IMR-90 (cell line): ENCODE data around the gene ALKBH3. TPM values are rescaled to one million over a fixed set of nuclear protein-coding genes. Genes with fewer than 3 reads are reported as not detected.

Experiments
- ATAC-seq: fragments of 200-7000 bp; cut with Tn5 transposase; 2 replicates; pipeline ENCODE4 v1.9.1; 2020; ENCODE audit warnings: low read depth, mild to moderate bottlenecking, moderate library complexity
- BruUV-seq: library from RNA; stranded (reverse); fragments of 400-500 nt; replicated peaks from 2 replicates; lab custom pipeline; 2021; lab: Mats Ljungman, UMichigan
- CTCF ChIA-PET: fragments of 300-600 bp; formaldehyde crosslinking; extraction: SDS; loops from one replicate; lab custom pipeline; 2021; ENCODE audit warnings: antibody characterized with exemption; lab: Yijun Ruan, JAX
- POLR2A ChIA-PET: fragments of 300-600 bp; sonication (Branson Sonifier 250); formaldehyde crosslinking; loops from one replicate; lab custom pipeline; 2022; ENCODE audit warnings: antibody characterized with exemption; ENCODE audit not compliant: unreplicated experiment; lab: Charles Lee
- DNase-seq: peaks from one replicate; pipeline ENCODE4 v3.0.0; 2013
- H2AFZ ChIP-seq: replicated peaks from 2 replicates; pipeline ENCODE3; 2013; ENCODE audit warnings: low read length, mild to moderate bottlenecking; ENCODE audit not compliant: poor library complexity
- H2AK5ac ChIP-seq: 2 replicates; pipeline ENCODE4 v1.6.1; 2013; ENCODE audit warnings: low read depth, low read length, inconsistent platforms
- H2AK9ac ChIP-seq: replicated peaks from 2 replicates; pipeline ENCODE3; 2013; ENCODE audit warnings: mild to moderate bottlenecking, low read depth, low read length, moderate library complexity; ENCODE audit not compliant: poor library complexity
- H2BK120ac ChIP-seq: 2 replicates; pipeline ENCODE4 v1.6.1; 2013; ENCODE audit warnings: low read depth, low read length, inconsistent platforms
- H2BK15ac ChIP-seq: 3 replicates; pipeline ENCODE4 v1.6.1; 2013; ENCODE audit warnings: low read depth, low read length, inconsistent platforms
- H2BK20ac ChIP-seq: 2 replicates; pipeline ENCODE4 v1.6.1; 2013; ENCODE audit warnings: low read depth, mild to moderate bottlenecking, inconsistent platforms, low read length, moderate library complexity
- H2BK5ac ChIP-seq: 2 replicates; pipeline ENCODE4 v1.6.1; 2013; ENCODE audit warnings: mild to moderate bottlenecking, low read depth, low read length, inconsistent platforms; ENCODE audit not compliant: poor library complexity, severe bottlenecking
- H3K14ac ChIP-seq: replicated peaks from 2 replicates; pipeline ENCODE4 v1.6.1; 2013; ENCODE audit warnings: low read depth, low read length, inconsistent platforms
- H3K18ac ChIP-seq: 2 replicates; pipeline ENCODE4 v1.6.1; 2013; ENCODE audit warnings: low read depth, low read length, control low read depth
- H3K23ac ChIP-seq: 2 replicates; pipeline ENCODE4 v1.6.1; 2013; ENCODE audit warnings: low read depth, low read length, inconsistent platforms
- H3K27ac ChIP-seq: 2 replicates; pipeline ENCODE4 v1.5.1; 2013; ENCODE audit warnings: mild to moderate bottlenecking, control low read depth, low read length; ENCODE audit not compliant: insufficient read depth
- H3K27me3 ChIP-seq: 2 replicates; pipeline ENCODE4 v1.6.1; 2013; ENCODE audit warnings: low read length; ENCODE audit not compliant: control insufficient read depth, insufficient read depth
- H3K36me3 ChIP-seq: 2 replicates; pipeline ENCODE4 v1.6.1; 2013; ENCODE audit warnings: low read length, mixed read lengths; ENCODE audit not compliant: control insufficient read depth, insufficient read depth
- H3K4ac ChIP-seq: 2 replicates; pipeline ENCODE4 v1.6.1; 2013; ENCODE audit warnings: low read depth, low read length, inconsistent platforms
- H3K4me1 ChIP-seq: 2 replicates; pipeline ENCODE4 v1.6.1; 2013; ENCODE audit warnings: low read length, mixed read lengths; ENCODE audit not compliant: control insufficient read depth, insufficient read depth
- H3K4me2 ChIP-seq: 2 replicates; pipeline ENCODE4 v1.6.1; 2013; ENCODE audit warnings: low read depth, mild to moderate bottlenecking, control low read depth, low read length, moderate library complexity
- H3K4me3 ChIP-seq: 2 replicates; pipeline ENCODE4 v1.5.1; 2013; ENCODE audit warnings: low read depth, mild to moderate bottlenecking, control low read depth, low read length, moderate library complexity; ENCODE audit not compliant: insufficient read depth
- H3K56ac ChIP-seq: 2 replicates; pipeline ENCODE4 v1.6.1; 2013; ENCODE audit warnings: low read length, inconsistent platforms; ENCODE audit not compliant: insufficient read depth; ENCODE audit errors: extremely low read depth
- H3K79me1 ChIP-seq, 2 experiments: 2 replicates each; pipeline ENCODE4 v1.6.1; 2013; ENCODE audit warnings: low read length in 2 of 2, inconsistent platforms in 1 of 2, low read depth in 1 of 2
- H3K9ac ChIP-seq: 2 replicates; pipeline ENCODE4 v1.6.1; 2013; ENCODE audit warnings: low read depth, low read length, control low read depth
- H3K9me1 ChIP-seq: 2 replicates; pipeline ENCODE4 v1.6.1; 2013; ENCODE audit warnings: low read length, inconsistent platforms; ENCODE audit not compliant: insufficient read depth
- H3K9me3 ChIP-seq: 2 replicates; pipeline ENCODE4 v1.6.1; 2013; ENCODE audit warnings: low read length; ENCODE audit not compliant: control insufficient read depth, insufficient read depth
- H4K20me1 ChIP-seq: 2 replicates; pipeline ENCODE4 v1.6.1; 2013; ENCODE audit warnings: low read length, inconsistent platforms; ENCODE audit not compliant: insufficient read depth
- H4K5ac ChIP-seq: 2 replicates; pipeline ENCODE4 v1.6.1; 2013; ENCODE audit warnings: mild to moderate bottlenecking, low read depth, low read length, control low read depth
- H4K8ac ChIP-seq, 2 experiments: 2 replicates each; pipeline ENCODE4 v1.6.1; 2013; ENCODE audit warnings: low read depth in 2 of 2, low read length in 2 of 2, control low read depth in 1 of 2, inconsistent platforms in 1 of 2
- H4K91ac ChIP-seq: 2 replicates; pipeline ENCODE4 v1.6.1; 2013; ENCODE audit warnings: low read depth, low read length, inconsistent platforms; ENCODE audit not compliant: insufficient read depth
- BHLHE40 ChIP-seq: fragments of 150-350 bp; IDR thresholded peaks from 2 replicates; pipeline ENCODE4 v1.6.1; 2016; ENCODE audit warnings: mild to moderate bottlenecking, low read depth, low read length
- CEBPB ChIP-seq: IDR thresholded peaks from 2 replicates; pipeline ENCODE4 v1.6.1; 2012; ENCODE audit warnings: low read depth, low read length, improper control_type of control experiment
- CHD1 ChIP-seq: IDR thresholded peaks from 2 replicates; pipeline ENCODE4 v1.6.1; 2012; ENCODE audit warnings: low read depth, low read length, improper control_type of control experiment
- FOS ChIP-seq: fragments of 150-350 bp; IDR thresholded peaks from 2 replicates; pipeline ENCODE4 v1.6.1; 2016; ENCODE audit warnings: low read depth, low read length
- MAFK ChIP-seq: IDR thresholded peaks from 2 replicates; pipeline ENCODE4 v1.6.1; 2012; ENCODE audit warnings: low read depth, low read length, improper control_type of control experiment
- MAZ ChIP-seq: IDR thresholded peaks from 2 replicates; pipeline ENCODE4 v1.6.1; 2012; ENCODE audit warnings: low read depth, mild to moderate bottlenecking, low read length, improper control_type of control experiment, moderate library complexity, borderline replicate concordance
- MXI1 ChIP-seq: IDR thresholded peaks from 2 replicates; pipeline ENCODE4 v1.6.1; 2012; ENCODE audit warnings: low read depth, mild to moderate bottlenecking, low read length, moderate library complexity, borderline replicate concordance
- NFE2L2 ChIP-seq: fragments of 150-350 bp; IDR thresholded peaks from 2 replicates; pipeline ENCODE4 v1.6.1; 2016; ENCODE audit warnings: low read depth, mild to moderate bottlenecking, low read length
- POLR2A ChIP-seq: IDR thresholded peaks from 2 replicates; pipeline ENCODE4 v1.6.1; 2012; ENCODE audit warnings: mild to moderate bottlenecking, low read depth, low read length
- RCOR1 ChIP-seq: IDR thresholded peaks from 2 replicates; pipeline ENCODE4 v1.6.1; 2012; ENCODE audit warnings: mild to moderate bottlenecking, low read length, improper control_type of control experiment; ENCODE audit not compliant: insufficient replicate concordance
- RFX5 ChIP-seq: IDR thresholded peaks from 2 replicates; pipeline ENCODE4 v1.8.0; 2012; ENCODE audit warnings: low read depth, mild to moderate bottlenecking, low read length, moderate library complexity
- SMC3 ChIP-seq: fragments of 150-350 bp; IDR thresholded peaks from 2 replicates; pipeline ENCODE4 v1.6.1; 2016; ENCODE audit warnings: low read depth, mild to moderate bottlenecking, antibody characterized with exemption, low read length, moderate library complexity
- WGBS, 2 experiments: methylation state at CpG; one replicate each; pipeline versions ENCODE4 v1.1.5 to v1.1.7; 2013; ENCODE audit warnings: missing lambda C conversion rate in 2 of 2; ENCODE audit not compliant: insufficient read length in 1 of 2; ENCODE audit errors: extremely low coverage in 2 of 2; 5-methylcytosine and 5-hydroxymethylcytosine counted together
- dilution Hi-C: fragments of 300-500 bp; cut with HindIII; formaldehyde crosslinking; loops from one replicate; pipeline ENCODE4 v1.14.3; 2018; ENCODE audit warnings: low sequenced_read_pairs; ENCODE audit not compliant: unreplicated experiment
- in situ Hi-C: fragments of 300-500 bp; cut with MboI; formaldehyde crosslinking; loops from 3 replicates; pipeline ENCODE4 v1.14.3; 2019; ENCODE audit warnings: low sequenced_read_pairs, inconsistent platforms, mixed read lengths
- intact Hi-C: fragments of 100-400 bp; cut with micrococcal nuclease; formaldehyde crosslinking; loops from 2 replicates; pipeline ENCODE4 v1.10.0; 2022
- polyA plus RNA-seq, 3 experiments: library from polyadenylated mRNA; depleted of rRNA; stranded (reverse); fragments of >200 nt; gene quantifications; 2 replicates each; pipeline ENCODE4 v1.2.3, GENCODE V29; 2012; ENCODE audit warnings: low replicate concordance in 1 of 3
- total RNA-seq: library from RNA; depleted of rRNA; stranded (reverse); fragments of >200 nt; gene quantifications from 2 replicates; pipeline ENCODE4 v1.2.3, GENCODE V29; 2012
- TF ChIP-seq, protein P1 (sequence below): fragments of 150-350 bp; IDR thresholded peaks from 2 replicates; pipeline ENCODE4 v1.6.1; 2017; ENCODE audit warnings: mild to moderate bottlenecking, antibody characterized with exemption, low read length, low read depth
- TF ChIP-seq, protein P2 (sequence below): fragments of 150-350 bp; IDR thresholded peaks from 2 replicates; pipeline ENCODE4 v1.6.1; 2016; ENCODE audit warnings: low read depth, mild to moderate bottlenecking, low read length, moderate library complexity, borderline replicate concordance
- TF ChIP-seq, protein P3 (sequence below): conservative IDR thresholded peaks from 2 replicates; pipeline ENCODE4 v1.5.1; 2012; ENCODE audit warnings: mild to moderate bottlenecking, low read depth, low read length, improper control_type of control experiment

Gene ALKBH3
- total and polyA plus RNA-seq, 2 of the 4 experiments (the other 2 are of a cell fraction), result 27.7 to 62.9 TPM

DNA sequence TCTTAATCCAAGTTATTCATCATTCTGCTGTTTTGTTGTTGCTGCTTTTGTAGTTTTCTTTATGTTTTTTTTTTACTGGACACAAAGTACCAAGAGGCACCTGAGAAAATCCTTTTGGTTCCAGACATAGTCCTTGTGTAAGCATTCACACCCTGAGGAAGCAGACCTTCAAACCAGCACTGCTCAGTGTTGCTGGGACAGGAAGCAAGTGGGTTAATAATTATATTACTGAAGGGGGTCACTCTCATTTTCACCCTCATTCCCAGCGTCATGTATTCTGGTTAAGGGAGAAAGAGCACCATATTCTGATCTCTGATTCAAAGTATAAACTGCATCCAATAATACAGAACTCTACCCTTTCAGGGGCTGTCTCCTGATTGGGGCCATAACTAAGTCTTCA is 5.9 kb upstream of the ALKBH3 start:
- H2BK120ac ChIP-seq, result no peak overlapping the region
- no peak overlapping the region for H2BK20ac ChIP-seq
- no peaks in the 10 kb centered on the region for H3K9me3 ChIP-seq
- H3K27ac ChIP-seq, result no peak overlapping the region
- H2AK5ac ChIP-seq, result no peak overlapping the region
- no peaks in the 10 kb centered on the region for H3K79me1 ChIP-seq
- WGBS, 2 experiments, result no CpG with 5 or more reads among the region's 1 CpG
- no peak overlapping the region for H3K4me2 ChIP-seq
- no peaks in the 10 kb centered on the region for H3K36me3 ChIP-seq
- H3K18ac ChIP-seq, result no peak overlapping the region
- no peak overlapping the region for H2AK9ac ChIP-seq
- H3K27me3 ChIP-seq, result peaks cover 14% of the 10 kb centered on the region
- no peak overlapping the region for H4K5ac ChIP-seq
- ATAC-seq (no peak), DNase-seq (no peak)
- no TSS peak for BruUV-seq
- H3K4ac ChIP-seq, result no peak overlapping the region
- H3K23ac ChIP-seq, result no peak overlapping the region
- H3K4me1 ChIP-seq, result no peaks in the 10 kb centered on the region
- no peak overlapping the region for H2BK15ac ChIP-seq
- H4K20me1 ChIP-seq, result no peaks in the 10 kb centered on the region
- H3K9ac ChIP-seq, result no peak overlapping the region
- dilution Hi-C loops, result no loop called here
- no peak overlapping the region for H4K8ac ChIP-seq
- H3K4me3 ChIP-seq, result no peak overlapping the region
- no peak overlapping the region for H3K14ac ChIP-seq
- intact Hi-C loops, result no loop called here
- H3K9me1 ChIP-seq, result no peaks in the 10 kb centered on the region
- H3K56ac ChIP-seq, result no peak overlapping the region
- no peak overlapping the region for H4K91ac ChIP-seq
- TF ChIP-seq FOS (no peak), BHLHE40 (no peak), RFX5 (no peak), POLR2A (no peak), MXI1 (no peak), MAFK (no peak), SMC3 (no peak), CHD1 (no peak), RCOR1 (no peak), NFE2L2 (no peak), CEBPB (no peak), MAZ (no peak)
- TF ChIP-seq, protein P1, sequence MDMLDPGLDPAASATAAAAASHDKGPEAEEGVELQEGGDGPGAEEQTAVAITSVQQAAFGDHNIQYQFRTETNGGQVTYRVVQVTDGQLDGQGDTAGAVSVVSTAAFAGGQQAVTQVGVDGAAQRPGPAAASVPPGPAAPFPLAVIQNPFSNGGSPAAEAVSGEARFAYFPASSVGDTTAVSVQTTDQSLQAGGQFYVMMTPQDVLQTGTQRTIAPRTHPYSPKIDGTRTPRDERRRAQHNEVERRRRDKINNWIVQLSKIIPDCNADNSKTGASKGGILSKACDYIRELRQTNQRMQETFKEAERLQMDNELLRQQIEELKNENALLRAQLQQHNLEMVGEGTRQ, result no peak
- TF ChIP-seq, protein P2, sequence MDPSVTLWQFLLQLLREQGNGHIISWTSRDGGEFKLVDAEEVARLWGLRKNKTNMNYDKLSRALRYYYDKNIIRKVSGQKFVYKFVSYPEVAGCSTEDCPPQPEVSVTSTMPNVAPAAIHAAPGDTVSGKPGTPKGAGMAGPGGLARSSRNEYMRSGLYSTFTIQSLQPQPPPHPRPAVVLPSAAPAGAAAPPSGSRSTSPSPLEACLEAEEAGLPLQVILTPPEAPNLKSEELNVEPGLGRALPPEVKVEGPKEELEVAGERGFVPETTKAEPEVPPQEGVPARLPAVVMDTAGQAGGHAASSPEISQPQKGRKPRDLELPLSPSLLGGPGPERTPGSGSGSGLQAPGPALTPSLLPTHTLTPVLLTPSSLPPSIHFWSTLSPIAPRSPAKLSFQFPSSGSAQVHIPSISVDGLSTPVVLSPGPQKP, result no peak
- TF ChIP-seq, protein P3, sequence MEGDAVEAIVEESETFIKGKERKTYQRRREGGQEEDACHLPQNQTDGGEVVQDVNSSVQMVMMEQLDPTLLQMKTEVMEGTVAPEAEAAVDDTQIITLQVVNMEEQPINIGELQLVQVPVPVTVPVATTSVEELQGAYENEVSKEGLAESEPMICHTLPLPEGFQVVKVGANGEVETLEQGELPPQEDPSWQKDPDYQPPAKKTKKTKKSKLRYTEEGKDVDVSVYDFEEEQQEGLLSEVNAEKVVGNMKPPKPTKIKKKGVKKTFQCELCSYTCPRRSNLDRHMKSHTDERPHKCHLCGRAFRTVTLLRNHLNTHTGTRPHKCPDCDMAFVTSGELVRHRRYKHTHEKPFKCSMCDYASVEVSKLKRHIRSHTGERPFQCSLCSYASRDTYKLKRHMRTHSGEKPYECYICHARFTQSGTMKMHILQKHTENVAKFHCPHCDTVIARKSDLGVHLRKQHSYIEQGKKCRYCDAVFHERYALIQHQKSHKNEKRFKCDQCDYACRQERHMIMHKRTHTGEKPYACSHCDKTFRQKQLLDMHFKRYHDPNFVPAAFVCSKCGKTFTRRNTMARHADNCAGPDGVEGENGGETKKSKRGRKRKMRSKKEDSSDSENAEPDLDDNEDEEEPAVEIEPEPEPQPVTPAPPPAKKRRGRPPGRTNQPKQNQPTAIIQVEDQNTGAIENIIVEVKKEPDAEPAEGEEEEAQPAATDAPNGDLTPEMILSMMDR, result no peak
- ChIA-PET POLR2A (no interaction called here), CTCF (no interaction called here)
- H2BK5ac ChIP-seq, result no peak overlapping the region
- in situ Hi-C loops, result no loop called here
- H2AFZ ChIP-seq, result no peak overlapping the region
